ENCODE measurements around the gene BSN.

DNA sequence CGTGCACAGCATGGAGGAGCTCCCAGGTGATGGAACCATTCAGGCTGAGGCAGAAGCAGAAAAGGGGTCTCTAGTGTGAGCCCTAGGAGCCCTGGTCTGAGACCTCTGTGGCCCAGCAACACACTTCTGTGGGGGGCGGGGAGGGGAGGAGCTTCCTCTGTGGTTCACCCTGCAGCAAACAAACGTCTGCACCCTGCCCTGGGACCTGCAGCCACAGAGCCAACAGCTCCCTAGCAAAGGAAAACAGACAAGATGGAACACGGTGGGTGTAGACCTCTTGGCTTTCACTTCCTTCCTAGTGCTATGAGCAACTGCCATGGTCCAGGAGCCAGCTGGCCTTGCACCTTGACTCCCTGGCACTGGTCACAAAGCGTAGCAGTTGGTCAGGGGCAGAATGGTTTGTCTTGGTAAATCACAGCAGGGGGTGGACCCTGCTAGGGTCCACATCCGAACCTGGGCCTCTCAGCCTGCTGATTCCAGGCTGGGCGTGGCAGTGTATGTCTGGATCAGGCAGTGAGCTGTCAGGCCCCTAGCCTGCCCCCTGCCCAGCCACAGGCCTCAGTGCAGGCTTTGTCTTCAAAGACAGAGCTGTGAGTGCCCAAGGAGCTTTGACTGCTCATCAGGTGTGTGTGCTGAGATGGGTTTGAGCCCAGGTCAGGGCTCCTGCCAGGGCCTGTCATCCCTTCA lies 158.5 kb downstream of the BSN start:
- TF ChIP-seq, protein P1, sequence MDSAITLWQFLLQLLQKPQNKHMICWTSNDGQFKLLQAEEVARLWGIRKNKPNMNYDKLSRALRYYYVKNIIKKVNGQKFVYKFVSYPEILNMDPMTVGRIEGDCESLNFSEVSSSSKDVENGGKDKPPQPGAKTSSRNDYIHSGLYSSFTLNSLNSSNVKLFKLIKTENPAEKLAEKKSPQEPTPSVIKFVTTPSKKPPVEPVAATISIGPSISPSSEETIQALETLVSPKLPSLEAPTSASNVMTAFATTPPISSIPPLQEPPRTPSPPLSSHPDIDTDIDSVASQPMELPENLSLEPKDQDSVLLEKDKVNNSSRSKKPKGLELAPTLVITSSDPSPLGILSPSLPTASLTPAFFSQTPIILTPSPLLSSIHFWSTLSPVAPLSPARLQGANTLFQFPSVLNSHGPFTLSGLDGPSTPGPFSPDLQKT (IDR thresholded peaks at IDR 0.05; ENCODE audit: borderline replicate concordance, low read depth, low read length) = no peak
- TF ChIP-seq, protein P2, sequence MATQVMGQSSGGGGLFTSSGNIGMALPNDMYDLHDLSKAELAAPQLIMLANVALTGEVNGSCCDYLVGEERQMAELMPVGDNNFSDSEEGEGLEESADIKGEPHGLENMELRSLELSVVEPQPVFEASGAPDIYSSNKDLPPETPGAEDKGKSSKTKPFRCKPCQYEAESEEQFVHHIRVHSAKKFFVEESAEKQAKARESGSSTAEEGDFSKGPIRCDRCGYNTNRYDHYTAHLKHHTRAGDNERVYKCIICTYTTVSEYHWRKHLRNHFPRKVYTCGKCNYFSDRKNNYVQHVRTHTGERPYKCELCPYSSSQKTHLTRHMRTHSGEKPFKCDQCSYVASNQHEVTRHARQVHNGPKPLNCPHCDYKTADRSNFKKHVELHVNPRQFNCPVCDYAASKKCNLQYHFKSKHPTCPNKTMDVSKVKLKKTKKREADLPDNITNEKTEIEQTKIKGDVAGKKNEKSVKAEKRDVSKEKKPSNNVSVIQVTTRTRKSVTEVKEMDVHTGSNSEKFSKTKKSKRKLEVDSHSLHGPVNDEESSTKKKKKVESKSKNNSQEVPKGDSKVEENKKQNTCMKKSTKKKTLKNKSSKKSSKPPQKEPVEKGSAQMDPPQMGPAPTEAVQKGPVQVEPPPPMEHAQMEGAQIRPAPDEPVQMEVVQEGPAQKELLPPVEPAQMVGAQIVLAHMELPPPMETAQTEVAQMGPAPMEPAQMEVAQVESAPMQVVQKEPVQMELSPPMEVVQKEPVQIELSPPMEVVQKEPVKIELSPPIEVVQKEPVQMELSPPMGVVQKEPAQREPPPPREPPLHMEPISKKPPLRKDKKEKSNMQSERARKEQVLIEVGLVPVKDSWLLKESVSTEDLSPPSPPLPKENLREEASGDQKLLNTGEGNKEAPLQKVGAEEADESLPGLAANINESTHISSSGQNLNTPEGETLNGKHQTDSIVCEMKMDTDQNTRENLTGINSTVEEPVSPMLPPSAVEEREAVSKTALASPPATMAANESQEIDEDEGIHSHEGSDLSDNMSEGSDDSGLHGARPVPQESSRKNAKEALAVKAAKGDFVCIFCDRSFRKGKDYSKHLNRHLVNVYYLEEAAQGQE (tag by site-specific recombination; IDR thresholded peaks at IDR 0.05) = no peak
- TF ChIP-seq, protein P3, sequence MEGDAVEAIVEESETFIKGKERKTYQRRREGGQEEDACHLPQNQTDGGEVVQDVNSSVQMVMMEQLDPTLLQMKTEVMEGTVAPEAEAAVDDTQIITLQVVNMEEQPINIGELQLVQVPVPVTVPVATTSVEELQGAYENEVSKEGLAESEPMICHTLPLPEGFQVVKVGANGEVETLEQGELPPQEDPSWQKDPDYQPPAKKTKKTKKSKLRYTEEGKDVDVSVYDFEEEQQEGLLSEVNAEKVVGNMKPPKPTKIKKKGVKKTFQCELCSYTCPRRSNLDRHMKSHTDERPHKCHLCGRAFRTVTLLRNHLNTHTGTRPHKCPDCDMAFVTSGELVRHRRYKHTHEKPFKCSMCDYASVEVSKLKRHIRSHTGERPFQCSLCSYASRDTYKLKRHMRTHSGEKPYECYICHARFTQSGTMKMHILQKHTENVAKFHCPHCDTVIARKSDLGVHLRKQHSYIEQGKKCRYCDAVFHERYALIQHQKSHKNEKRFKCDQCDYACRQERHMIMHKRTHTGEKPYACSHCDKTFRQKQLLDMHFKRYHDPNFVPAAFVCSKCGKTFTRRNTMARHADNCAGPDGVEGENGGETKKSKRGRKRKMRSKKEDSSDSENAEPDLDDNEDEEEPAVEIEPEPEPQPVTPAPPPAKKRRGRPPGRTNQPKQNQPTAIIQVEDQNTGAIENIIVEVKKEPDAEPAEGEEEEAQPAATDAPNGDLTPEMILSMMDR (tag by site-specific recombination; IDR thresholded peaks at IDR 0.05) = no peak
- TF ChIP-seq ZNF76 (tag by site-specific recombination; IDR thresholded peaks at IDR 0.05; ENCODE audit: borderline replicate concordance, low read depth) = no peak
- TF ChIP-seq ZFP3 (tag by site-specific recombination; IDR thresholded peaks at IDR 0.05; ENCODE audit: low read depth) = no peak
- no peak for TF ChIP-seq ZNF354C (tag by site-specific recombination; IDR thresholded peaks at IDR 0.05; ENCODE audit: borderline replicate concordance, low read depth)
- TF ChIP-seq MYNN (tag by site-specific recombination; IDR thresholded peaks at IDR 0.05; ENCODE audit: borderline replicate concordance) = no peak
